Left kidney (tissue), 2 donors: ENCODE measurements around the gene ECPAS. TPM values are rescaled to one million over a fixed set of nuclear protein-coding genes. Genes with fewer than 3 reads are reported as not detected.
"Not testable (repeated sequence)": the region's sequence is repeated elsewhere in the genome, so short reads cannot be mapped to it uniquely, and the experiment has no call there.

Experiments used
- DNase-seq: peaks from one replicate; pipeline ENCODE4 v3.0.0-alpha.2; 2013
- polyA plus RNA-seq: library from polyadenylated mRNA; unstranded; fragments of 120-200 nt; gene quantifications from one replicate; pipeline ENCODE4 v1.2.1, GENCODE V29; 2013; ENCODE audit not compliant: insufficient read length

ECPAS gene
- polyA plus RNA-seq, 1 donor: 95.2 TPM

DNA sequence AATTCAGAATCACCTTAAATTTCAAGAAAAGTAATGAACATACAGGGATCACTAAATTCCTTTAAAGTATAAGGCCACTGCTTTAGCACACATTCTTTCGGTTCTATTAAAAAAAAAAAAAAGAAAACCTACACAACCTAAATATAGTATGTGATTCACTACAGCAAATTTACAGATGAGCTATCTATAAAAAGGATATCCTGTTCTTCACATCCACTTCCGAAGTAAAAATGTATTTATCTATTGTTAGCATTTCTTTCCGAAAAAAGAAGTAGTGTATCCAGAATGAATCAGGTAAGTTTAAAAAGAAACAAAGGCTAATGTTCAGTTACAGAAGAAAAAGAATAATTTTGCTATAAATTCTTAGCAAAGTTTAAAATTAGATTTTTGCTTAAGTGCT lies 70.2 kb downstream of the ECPAS start:
- DNase-seq: no peak

DNA sequence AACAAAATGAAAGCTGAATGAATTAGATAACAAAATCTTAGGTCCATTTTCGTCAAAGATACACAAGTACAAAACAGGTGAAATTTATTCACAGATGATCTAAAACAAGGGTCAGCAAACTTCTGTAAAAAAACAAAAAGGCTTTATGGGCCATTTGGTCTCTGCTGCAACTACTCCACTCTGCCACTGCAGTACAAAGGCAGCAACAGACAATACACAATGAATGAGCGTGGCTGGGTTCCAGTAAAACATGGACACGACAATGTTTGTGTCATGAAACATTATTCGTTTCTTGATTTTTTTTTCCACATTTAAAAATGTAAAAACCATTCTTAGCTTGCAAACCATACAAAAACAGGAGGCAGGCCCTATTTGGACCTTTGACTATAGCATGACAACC lies 71.9 kb downstream of the ECPAS start:
- DNase-seq: no peak

DNA sequence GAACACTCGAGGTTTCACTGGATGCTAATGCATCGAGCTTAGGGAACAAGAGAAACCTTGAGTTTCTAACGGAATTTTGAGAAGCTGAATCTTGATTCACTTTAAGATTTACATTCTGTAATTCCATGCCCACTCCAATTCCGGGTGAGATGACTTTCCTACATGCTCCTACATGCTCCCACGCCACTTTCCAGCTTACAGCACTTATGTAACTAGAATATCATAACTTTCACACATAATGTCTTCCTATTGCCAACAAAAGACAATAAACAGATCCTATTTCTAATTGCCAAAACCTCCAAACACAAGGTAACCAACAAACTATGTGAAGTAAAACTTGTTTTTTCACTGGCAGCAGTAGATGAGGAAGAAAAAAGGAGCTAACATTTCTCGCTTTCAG lies 72.9 kb downstream of the ECPAS start:
- no peak for DNase-seq

DNA sequence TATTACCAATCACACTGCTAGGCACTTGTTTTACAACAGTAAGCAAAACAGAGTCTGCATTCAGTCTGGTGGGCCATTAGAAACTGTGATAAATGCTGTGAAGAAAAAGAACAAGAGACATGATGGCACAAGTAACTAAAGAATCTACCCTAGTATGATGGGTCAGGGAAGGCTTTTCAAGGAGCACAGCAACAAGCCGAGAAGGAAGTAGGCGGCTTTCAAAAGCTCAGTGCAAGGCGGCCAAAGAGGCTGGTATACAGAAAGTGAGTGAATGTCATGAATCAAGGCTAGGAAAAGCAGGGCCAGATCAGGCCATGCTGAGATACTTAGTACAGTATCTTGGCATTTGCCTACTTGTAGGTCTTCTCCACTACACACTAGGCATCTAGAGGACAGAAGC lies 76.4 kb downstream of the ECPAS start:
- no peak for DNase-seq

DNA sequence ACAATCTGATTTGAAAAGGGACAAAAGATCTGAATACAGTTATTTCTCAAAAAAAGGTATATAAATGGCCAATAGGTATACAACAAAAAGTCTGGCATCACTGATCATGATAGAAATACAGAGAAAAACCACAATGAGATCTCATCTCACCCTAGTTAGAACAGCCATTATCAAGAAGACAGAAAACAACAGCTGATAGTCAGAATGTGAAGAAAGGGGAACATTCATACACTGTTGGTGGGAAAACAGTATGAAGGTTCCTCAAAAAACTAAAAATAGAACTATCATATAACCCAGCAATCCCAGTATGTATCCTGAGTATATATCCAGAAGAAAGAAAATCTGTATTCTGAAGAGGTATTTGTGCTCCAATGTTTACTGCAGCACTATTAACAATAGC lies 78.5 kb downstream of the ECPAS start:
- DNase-seq: no peak

DNA sequence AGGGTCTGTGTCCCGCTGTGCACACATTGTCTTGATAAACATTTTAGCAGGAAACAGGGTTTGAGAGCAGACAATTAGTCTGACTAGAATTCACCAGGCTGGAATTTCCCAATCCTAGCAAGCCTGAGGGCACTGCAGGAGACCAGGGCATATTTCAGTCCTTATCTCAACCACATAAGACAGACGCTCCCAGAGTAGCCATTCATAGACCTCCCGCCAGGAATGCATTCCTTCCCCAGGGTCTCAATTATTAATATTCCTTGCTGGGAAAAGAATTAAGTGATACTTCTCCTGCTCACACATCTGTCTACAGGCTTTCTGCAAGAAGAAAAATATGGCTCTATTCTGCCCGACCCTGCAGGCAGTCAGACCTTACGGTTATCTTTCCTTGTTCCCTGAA lies 82.7 kb downstream of the ECPAS start:
- DNase-seq: not testable (repeated sequence)

DNA sequence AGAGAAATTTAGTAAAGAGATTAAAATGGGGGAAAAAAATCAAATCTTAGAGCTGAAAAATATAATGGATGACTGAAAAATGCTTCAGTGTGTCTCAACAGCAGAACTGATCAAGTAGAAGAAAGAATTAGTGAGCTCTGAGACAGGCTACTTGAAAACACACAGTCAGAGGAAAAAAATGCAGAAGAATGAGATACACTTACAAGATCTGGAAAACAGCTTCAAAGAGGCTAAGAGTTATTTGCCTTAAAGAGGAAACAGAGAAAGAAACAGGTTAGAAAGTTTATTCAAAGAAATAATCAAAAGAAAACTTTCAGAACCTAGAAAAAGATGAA lies 83.7 kb downstream of the ECPAS start:
- DNase-seq: no peak

DNA sequence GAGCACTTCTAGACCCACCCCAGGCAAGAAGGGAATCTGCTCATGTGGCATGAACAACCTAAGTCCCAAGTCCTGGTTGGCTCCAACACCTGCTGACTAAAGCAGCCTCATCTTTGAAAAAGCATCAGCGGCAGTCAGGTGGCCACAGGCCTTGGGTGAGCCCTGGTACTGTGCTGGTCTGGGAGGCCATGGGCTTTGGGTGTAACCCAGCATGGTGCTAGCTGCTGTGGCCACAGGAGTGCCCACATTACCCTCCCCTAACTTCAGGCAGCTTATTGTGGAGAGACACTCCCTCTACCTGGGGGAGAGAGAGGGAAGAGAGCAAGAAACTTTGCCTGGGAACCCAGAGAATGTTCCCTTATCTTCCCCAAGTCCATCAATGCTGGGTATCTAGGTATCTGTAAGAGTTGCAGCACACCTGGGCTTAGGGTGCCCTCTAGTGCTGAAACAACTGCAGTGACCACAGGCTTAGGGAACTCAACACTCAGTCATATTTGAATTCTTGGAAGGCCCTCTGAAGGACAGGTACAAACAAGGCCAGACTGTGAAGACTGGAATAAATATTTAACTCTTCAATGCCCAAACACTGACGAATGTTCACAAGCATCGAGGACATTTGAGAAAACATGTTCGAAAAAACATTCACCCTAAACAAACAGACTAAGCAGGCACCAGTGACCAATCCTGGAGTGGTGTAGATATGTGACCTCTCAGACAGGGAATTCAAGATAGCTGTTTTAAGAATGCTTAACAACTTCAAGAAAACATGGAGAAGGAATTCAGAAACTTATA lies 84.2 kb downstream of the ECPAS start:
- DNase-seq: no peak

DNA sequence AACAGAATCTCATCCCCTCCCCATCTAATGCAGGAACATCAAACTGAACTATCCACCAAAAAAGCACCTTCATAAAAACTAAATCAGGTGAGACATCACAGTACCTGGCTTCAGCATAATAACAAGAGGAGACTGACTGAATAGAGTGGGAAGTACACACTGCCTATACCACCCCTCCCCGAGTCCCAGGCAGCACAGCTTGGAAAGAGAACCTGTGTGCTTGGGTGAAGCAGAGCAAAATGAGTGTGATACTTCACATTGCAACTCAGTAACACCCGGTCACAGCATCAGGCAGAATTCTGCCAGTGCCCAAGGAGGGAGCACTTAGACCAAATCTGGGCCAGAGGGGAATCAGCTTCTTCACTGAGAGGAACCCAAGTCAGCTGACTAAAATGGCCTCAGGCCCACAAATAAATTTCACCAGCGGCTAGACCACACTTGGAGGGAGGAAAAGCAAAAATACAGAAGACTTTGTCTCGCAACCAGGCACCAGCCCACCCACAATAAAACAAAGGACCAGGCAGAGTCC lies 84.9 kb downstream of the ECPAS start:
- DNase-seq: no peak

DNA sequence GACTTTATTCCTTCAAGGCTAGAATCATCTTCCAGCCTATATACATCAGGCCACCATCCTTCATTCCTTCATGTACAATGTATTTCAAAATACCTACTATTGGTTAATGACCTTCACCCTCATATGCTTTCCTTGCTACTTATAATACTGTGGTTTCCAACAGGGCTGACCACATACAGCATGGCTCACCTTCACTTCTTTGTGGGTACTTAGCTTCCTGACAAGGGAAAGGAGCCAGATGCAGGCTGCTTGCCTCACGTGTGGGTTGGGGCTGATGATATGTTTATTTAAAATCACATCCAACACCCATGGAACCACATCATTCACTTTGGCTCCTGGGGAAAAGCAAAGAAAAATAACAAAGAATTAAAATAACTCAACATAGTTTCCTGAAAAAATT lies 90.2 kb downstream of the ECPAS start:
- DNase-seq: no peak

DNA sequence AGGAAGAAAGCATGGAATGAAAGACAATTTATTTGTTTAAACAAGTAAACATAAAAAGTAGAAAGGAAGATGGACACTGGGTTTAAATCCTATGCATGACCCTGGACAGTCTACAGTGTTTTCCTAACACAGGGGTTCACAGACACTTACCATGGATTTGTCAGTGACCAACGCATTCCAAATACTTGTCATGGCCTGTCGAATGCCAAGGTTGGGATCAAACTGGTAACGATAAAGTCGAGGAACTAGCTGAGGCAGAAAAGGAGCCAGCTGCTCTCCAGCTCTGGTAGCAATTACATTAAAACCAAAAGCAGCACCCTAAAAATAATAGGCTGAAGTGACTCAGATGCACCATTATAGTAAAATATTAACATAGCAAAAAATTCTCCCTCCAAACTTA lies 94.8 kb downstream of the ECPAS start:
- no peak for DNase-seq

DNA sequence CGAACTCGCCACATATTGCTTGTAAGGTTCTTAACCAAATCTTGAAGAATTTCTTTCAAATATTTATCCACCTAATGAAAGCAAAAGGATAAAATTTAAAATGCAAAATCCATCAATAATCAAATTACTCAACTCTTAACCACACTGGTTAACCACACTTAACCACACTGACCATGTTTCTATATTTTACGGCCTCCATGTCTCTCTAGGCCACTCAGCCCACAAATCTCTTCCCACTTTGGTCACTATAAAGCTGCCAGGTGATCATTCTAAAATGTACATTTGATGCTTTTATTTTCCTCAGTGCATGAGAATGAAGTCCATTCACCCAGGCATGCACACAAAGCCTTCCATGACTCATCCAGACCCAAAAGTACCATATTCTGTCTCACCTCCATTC lies 97.8 kb downstream of the ECPAS start:
- no peak for DNase-seq

DNA sequence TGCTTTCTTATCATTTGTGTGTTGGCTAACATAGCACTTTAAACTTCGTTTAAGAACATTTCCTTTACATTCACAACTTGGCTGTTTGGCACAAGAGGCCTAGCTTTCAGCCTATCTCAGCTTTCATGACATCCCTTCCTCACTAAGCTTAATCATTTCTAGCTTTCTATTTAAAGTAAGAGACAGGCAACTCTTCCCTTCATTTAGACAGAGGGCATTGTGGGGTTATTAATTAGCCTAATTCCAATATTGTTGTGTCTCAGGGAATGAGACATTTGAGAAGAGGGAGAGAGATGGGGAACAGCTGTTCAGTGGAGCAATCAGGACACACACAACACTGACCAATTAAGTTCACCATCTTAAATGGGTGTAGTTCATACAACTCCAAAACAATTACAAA lies 103.2 kb downstream of the ECPAS start:
- peak; percentile 32 for DNase-seq

DNA sequence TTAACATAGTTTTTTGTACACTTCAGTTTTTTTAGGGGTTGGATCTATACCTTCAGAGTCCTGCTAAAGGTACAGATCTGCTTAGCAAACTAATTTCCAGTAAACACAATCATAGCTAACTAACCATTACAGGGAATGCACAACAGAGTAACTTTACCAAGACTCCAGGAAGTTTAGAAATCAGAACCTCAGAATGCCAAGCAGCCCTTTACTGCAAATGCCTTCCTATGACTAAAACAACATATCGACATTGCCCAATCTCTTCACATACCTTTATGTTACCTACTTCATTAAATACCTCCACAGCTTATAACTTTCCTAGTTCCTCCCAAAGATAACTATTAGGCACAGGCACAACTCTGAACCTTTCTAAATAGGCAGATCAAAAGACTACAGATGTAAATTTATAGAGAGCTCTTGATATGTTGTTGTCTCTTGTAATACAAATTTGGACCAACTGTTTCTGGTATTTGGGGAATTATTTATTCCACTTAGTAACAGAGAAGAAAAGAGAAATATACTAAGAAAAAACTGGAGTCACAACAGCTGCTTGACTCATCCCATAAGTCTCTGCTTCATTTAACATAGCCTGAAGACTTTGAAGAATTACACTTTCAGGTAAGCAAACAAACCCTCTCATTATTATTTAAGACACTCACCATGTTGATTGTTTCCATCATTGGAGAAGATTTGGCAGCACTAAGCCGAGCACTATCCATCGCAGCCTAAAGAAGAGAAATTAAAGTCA lies 108.2 kb downstream of the ECPAS start:
- DNase-seq: no peak

DNA sequence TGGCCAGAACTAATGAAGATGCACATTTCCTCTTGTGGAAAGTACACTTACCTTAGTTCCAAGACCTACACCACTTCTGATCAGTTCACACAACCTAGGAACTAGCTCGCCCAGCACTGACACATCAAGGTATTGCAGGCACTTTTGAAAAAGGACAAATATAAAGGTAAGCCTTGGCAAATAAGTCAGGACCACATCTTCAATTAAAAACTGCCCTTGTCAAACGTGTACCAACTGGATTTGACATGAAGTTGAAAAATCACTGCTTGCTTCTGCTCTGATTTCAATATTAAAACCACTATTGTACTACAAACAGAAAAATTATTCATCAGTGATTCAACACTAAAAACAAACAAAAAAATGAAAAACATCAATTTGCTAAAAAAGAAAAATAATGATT lies 109.1 kb downstream of the ECPAS start:
- DNase-seq: no peak

DNA sequence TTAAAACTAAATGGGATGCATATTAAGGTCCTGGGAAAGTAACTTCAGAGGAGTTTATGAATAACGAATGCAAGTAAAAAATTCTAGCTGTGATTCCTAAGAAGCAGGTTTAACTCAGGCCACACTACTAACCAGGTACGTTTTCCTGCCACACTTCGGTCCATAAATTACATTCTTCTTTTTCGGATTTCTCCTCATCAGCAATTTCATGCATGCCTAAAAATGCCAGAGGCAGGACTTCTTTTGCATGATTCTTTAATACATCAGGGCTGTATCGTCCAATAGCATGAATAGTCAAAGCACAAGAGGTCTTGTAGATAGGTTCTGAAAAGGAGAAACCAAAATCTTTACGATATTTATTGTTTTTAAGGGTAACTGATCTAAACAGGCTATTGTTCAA lies 111.9 kb downstream of the ECPAS start:
- no peak for DNase-seq

DNA sequence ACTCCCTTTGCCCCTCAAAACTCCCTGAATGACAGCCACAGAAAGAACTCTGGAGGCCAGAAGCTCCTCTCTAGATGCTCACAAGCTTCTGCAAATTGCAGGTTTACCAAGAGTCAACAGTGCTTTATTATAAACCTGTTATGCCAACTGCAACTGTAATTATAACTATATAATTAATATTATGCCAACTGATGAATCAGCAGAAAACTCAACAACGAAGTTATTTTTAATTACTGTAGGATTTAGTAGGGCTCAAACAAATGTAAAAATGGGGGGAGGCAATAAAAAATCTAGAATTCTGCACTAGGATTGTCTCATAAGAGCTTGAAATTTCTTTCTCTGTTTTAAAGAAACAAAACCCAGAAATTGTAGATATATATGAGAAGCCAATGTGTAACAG lies 117.2 kb downstream of the ECPAS start:
- DNase-seq: no peak

DNA sequence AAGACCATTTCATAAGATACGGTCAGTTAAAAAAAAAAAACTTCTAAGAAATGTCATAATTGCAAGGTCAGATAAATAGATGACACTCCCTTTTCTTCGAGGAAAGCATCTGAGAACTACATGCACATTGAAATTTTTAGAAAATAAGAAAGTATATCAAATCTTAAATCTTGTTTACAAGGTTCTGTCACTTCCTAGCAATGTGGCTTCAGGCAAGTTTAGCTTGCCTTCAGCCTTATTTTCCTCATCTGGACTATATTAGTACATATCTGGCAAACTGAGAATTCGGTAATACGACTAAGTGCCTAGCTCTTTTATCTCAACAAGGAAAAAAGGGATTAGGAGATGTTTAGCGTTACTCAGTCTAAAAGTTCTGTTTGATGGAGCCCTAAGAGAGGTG lies 121.7 kb downstream of the ECPAS start:
- no peak for DNase-seq

DNA sequence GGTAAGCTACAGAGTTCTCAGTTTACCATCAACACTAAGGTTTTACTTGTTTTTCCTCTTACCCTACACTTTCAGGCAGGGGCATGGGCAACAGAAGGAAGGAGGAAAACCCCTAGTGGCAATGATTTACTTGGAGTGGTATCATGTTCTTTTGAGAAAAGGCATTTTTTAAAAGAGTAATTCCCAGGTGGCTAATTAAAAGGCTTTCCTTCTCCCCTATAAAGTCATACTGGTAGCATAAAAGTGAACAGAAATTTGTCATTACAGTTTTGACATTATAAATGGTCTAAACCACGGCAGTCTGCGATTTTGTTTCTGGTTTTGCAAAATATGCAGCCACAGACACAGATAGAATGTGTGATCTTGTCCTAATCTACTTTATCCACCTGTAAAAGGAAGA lies 123.3 kb downstream of the ECPAS start:
- no peak for DNase-seq

DNA sequence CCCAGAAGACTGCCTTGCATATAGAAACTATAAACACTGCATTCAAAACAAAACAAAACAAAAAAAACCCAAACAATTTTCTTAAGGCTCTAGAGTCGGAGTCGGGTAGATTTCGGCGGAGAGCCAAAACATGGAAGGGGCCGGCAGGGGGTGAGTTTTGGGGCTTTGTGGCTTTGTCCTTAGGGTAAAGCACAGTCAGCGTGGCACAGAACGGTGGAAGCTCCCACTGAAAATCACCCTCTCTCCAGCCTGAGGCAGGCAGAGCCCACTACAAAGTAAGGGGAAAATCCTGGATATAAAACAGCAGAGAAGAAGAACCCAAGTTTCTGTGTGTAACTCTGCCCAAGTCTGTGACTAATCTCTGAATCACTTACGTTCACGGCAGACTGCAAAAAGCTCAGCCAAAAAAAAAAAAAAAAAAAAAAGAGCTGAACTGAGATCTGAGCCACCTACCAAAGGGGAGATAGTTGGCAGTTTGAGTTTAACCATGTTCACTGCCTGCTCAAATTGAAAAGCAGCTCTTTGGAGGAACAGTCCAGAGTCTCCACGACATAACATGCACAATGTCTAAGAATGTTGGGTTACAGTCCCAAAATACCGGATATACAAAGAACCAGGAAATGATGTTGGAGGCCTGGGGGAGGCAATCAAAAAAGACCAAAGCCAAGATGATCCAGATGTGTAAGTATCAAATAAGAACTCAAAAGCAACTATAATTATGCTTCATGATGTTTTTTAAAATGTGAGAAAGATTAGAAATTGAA lies 127.5 kb downstream of the ECPAS start:
- DNase-seq: no peak

DNA sequence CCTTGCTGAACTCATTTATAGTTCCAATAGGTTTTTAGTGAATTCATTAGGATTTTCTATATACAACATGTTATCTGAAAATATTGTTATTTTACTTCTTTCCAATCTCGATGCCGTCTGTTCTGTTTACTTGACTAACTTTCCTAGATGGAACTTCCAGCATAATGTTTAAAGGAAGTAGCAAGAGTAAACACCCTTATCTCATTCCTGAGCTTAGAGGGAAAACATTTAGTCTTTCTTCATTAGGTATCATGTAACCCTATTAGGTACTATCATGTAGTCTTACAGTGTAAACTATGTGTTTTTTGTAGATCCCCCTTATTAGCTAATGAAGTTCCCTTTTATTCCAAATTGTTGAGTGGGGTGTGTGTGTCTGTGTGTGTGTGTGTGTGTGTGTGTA lies 131.6 kb downstream of the ECPAS start:
- DNase-seq: no peak

DNA sequence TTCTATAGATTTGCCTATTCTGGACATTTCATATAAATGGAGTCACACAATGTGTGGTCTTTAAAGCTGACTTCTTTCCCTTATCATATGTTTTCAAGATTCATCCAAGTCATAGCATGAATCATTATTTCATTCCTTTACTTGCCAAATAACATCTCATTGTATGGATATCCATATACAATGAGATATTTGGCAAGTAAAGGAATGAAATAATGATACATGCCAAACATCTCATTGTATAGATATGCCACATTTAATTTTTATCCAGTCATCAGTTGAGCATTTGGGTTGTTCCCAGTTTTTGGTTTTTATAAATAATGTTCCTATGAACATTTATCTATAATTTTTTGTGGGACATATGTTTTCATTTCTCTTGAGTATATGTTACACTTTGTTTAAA lies 133.6 kb downstream of the ECPAS start:
- DNase-seq: no peak

DNA sequence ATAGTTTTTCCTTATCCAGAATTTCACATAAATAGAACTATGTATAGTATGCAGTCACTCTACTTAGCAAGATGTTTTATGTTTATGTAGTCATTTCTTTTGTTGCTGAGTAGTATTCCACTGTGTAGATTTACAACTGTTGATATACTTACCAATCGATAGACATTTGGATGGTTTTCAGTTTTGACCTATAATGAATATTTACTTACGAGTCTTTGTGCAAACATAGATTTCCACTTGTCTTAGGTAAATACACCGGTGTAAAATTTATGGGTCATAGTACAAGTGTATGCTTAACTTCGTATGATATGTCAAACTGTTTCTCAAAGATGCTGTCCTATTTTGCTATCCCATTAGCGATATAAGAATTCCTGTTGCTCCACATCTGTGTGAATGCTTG lies 134.4 kb downstream of the ECPAS start:
- DNase-seq: no peak
